MM.1S (cell line): ENCODE data around the gene PRKCA.

Experiments used
- DNase-seq: peaks from one replicate; pipeline ENCODE4 v3.0.0-alpha.2; 2015
- H2AFZ ChIP-seq: fragments of 300-600 bp; sonication (generic); 2 replicates; pipeline ENCODE4 v1.6.0; 2016; ENCODE audit warnings: antibody characterized with exemption, low read length
- H3F3A ChIP-seq: fragments of 300-600 bp; sonication (generic); 2 replicates; pipeline ENCODE4 v1.6.1; 2016; ENCODE audit warnings: mild to moderate bottlenecking, antibody characterized with exemption, low read length, moderate library complexity, mixed read lengths; ENCODE audit not compliant: insufficient read depth
- H3K27ac ChIP-seq: fragments of 300-600 bp; sonication (generic); 2 replicates; pipeline ENCODE4 v1.5.1; 2016; ENCODE audit warnings: mild to moderate bottlenecking, low read length
- H3K27me3 ChIP-seq: fragments of 300-600 bp; sonication (generic); replicated peaks from 2 replicates; pipeline ENCODE4 v1.6.0; 2016; ENCODE audit warnings: low read length; ENCODE audit not compliant: insufficient read depth
- H3K36me3 ChIP-seq: fragments of 300-600 bp; sonication (generic); replicated peaks from 2 replicates; pipeline ENCODE4 v1.6.1; 2016; ENCODE audit warnings: mild to moderate bottlenecking, low read length, mixed read lengths; ENCODE audit not compliant: insufficient read depth
- H3K4me1 ChIP-seq: fragments of 300-600 bp; sonication (generic); 2 replicates; pipeline ENCODE4 v1.6.1; 2016; ENCODE audit warnings: low read length, mixed read lengths
- H3K4me2 ChIP-seq: fragments of 300-600 bp; sonication (generic); 2 replicates; pipeline ENCODE4 v1.6.0; 2016; ENCODE audit warnings: low read depth, low read length
- H3K4me3 ChIP-seq: fragments of 300-600 bp; sonication (generic); 2 replicates; pipeline ENCODE4 v1.5.1; 2016; ENCODE audit warnings: low read length, mixed read lengths
- H3K79me2 ChIP-seq: fragments of 300-600 bp; sonication (generic); 2 replicates; pipeline ENCODE4 v1.6.1; 2016; ENCODE audit warnings: mixed run types, low read length, mixed read lengths
- H3K9ac ChIP-seq: fragments of 300-600 bp; sonication (generic); 2 replicates; pipeline ENCODE4 v1.6.1; 2016; ENCODE audit warnings: low read length, mixed read lengths
- H3K9me2 ChIP-seq: fragments of 300-600 bp; sonication (generic); replicated peaks from 2 replicates; pipeline ENCODE4 v1.6.1; 2016; ENCODE audit warnings: mild to moderate bottlenecking, low read length, mixed read lengths; ENCODE audit not compliant: insufficient read depth
- H3K9me3 ChIP-seq: fragments of 300-600 bp; sonication (generic); replicated peaks from 2 replicates; pipeline ENCODE4 v1.6.1; 2016; ENCODE audit warnings: mild to moderate bottlenecking, low read length, mixed read lengths; ENCODE audit not compliant: insufficient read depth
- H4K20me1 ChIP-seq: fragments of 300-600 bp; sonication (generic); 2 replicates; pipeline ENCODE4 v1.6.1; 2016; ENCODE audit warnings: mild to moderate bottlenecking, low read length, moderate library complexity, mixed read lengths; ENCODE audit not compliant: insufficient read depth
- CTCF ChIP-seq: fragments of 300-600 bp; sonication (generic); IDR thresholded peaks from 2 replicates; pipeline ENCODE4 v1.5.1; 2016; ENCODE audit warnings: antibody characterized with exemption, low read length, mixed read lengths
- EZH2 ChIP-seq: fragments of 300-600 bp; sonication (generic); optimal IDR thresholded peaks from 2 replicates; pipeline ENCODE3; 2017; ENCODE audit warnings: low read depth, mild to moderate bottlenecking, antibody characterized with exemption, low read length, mixed read lengths
- EZH2phosphoT487 ChIP-seq: fragments of 300-600 bp; sonication (generic); IDR thresholded peaks from 2 replicates; pipeline ENCODE4 v1.6.1; 2018; ENCODE audit warnings: antibody characterized with exemption, low read length

PRKCA gene

GRCh38 chr17:66654106-66654740 lies 351.8 kb downstream of the PRKCA start:
- no peaks in the 10 kb centered on the region for H3K9me2 ChIP-seq
- H3K9ac ChIP-seq = no peak overlapping the region
- H3K27ac ChIP-seq = no peak overlapping the region
- H3K4me3 ChIP-seq = no peak overlapping the region
- H3F3A ChIP-seq = no peaks in the 10 kb centered on the region
- no peaks in the 10 kb centered on the region for H3K27me3 ChIP-seq
- no peak overlapping the region for H2AFZ ChIP-seq
- H3K4me2 ChIP-seq = no peak overlapping the region
- no peaks in the 10 kb centered on the region for H3K9me3 ChIP-seq
- no peak for DNase-seq
- no peaks in the 10 kb centered on the region for H3K36me3 ChIP-seq
- no peaks in the 10 kb centered on the region for H4K20me1 ChIP-seq
- H3K4me1 ChIP-seq = no peaks in the 10 kb centered on the region
- TF ChIP-seq EZH2phosphoT487 (no peak), EZH2 (no peak), CTCF (no peak)
- H3K79me2 ChIP-seq = no peaks in the 10 kb centered on the region

GRCh38 chr17:66654764-66655163 lies 352.4 kb downstream of the PRKCA start:
- Histone ChIP-seq H3K9me2 (no peaks in the 10 kb centered on the region), H3K9me3 (no peaks in the 10 kb centered on the region), H3K4me3 (no peak overlapping the region), H3K27ac (no peak overlapping the region), H3K79me2 (no peaks in the 10 kb centered on the region), H3K27me3 (no peaks in the 10 kb centered on the region), H3K4me2 (no peak overlapping the region), H3F3A (no peaks in the 10 kb centered on the region), H3K4me1 (no peaks in the 10 kb centered on the region), H3K9ac (no peak overlapping the region), H4K20me1 (no peaks in the 10 kb centered on the region), H3K36me3 (no peaks in the 10 kb centered on the region), H2AFZ (no peak overlapping the region)
- no peak for DNase-seq
- no peak for TF ChIP-seq EZH2
- TF ChIP-seq EZH2phosphoT487 = no peak
- no peak for TF ChIP-seq CTCF

- Histone ChIP-seq H2AFZ (no peak overlapping the region), H3K9me3 (no peaks in the 10 kb centered on the region), H3K27ac (no peak overlapping the region), H3K9me2 (no peaks in the 10 kb centered on the region), H4K20me1 (no peaks in the 10 kb centered on the region), H3K36me3 (no peaks in the 10 kb centered on the region), H3K79me2 (no peaks in the 10 kb centered on the region), H3K27me3 (no peaks in the 10 kb centered on the region), H3K9ac (no peak overlapping the region), H3K4me3 (no peak overlapping the region), H3K4me1 (no peaks in the 10 kb centered on the region), H3F3A (no peaks in the 10 kb centered on the region), H3K4me2 (no peak overlapping the region)
- no peak for DNase-seq
- no peak for TF ChIP-seq CTCF
- no peak for TF ChIP-seq EZH2
- no peak for TF ChIP-seq EZH2phosphoT487
These were observed 353.0 kb downstream of the PRKCA start for GRCh38 chr17:66655461-66655860.
